NCI-H128 (cell line): ENCODE results near the gene SKIC3.

ENCODE experiments used
- DNase-seq: peaks from one replicate; lab custom pipeline; 2025; ENCODE audit not compliant: unreplicated experiment; lab: John Stamatoyannopoulos, UW

Gene SKIC3

GRCh38 chr5:95531491-95531890 lies 23.3 kb downstream of the SKIC3 start:
- no peak for DNase-seq

DNA sequence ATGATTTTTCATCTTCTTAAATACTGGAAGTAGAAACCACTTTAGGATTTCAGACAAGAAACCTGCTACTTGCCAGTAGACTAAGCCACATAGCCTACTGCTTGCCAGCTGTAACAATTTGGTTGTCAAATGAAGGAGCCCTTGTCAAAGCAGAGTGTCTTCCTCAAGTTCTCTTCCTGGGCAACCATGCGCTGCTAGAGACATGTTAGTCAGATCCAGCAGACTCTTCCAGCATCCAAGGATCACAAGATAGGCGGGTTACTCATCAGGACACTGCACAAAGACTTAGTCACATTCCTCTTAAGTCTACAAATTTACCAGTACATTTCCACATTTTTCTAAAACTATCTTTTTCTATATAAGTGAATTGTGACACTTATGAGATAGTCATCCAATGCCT lies 24.4 kb downstream of the SKIC3 start:
- no peak for DNase-seq

DNA sequence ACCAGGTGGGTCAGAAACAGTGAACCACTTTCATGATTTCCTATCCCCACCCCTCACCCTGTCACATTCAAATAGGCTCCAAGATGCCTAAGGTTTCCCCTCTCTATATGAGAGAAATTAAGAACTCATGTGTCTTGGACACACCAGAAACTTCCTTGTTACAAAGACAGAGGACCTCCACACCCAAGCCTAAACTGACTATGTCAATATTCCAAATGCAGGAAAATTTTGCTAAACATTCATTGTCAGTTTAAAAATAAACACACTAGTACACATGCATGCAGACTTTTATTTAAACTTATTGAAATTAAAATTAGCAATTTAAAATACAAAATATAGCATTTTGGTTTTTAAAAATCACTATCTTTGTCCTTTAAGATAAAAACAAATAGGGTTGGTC lies 26.2 kb downstream of the SKIC3 start:
- no peak for DNase-seq

- DNase-seq = no peak
These were observed 27.9 kb downstream of the SKIC3 start for GRCh38 chr5:95526871-95527270.

DNA sequence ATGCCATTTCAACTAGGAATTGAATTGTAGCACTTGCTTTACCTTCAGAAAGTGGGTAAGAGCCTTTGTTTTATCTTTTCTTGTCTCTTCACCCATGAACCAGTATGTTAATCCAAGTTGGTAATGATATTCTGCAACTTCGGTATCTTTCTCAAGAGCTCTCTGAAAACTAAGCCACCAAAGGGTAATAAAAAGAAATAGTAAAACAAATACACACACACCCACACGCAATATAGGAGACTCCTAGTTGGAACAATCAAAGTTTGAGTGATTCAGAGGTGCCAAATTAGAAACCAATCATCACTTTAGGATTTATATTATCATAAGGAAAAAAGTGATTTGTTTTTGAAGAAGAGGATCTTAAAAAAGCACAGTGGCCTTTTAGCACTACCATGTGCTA lies 30.4 kb downstream of the SKIC3 start:
- DNase-seq = no peak

GRCh38 chr5:95520206-95520605 lies 34.6 kb downstream of the SKIC3 start:
- DNase-seq = no peak

DNA sequence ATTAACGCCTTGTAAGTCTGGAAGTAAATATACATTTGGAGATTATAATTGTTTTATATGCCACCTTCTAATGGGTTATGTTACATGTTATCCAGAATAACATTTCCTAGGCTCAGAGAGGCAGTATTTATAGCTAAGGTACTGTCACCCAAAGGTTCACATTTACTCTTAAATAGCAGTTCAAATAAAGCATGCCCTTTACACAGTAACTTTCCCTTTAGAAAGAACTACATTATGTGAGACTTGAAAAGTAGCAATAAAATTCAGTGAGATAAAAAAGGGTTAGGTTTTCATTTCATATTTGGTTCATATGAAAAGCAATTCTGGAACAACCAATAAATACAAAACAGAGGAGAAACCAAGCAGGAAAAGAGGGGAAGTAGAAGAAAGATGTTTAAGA lies 35.1 kb downstream of the SKIC3 start:
- no peak for DNase-seq

DNA sequence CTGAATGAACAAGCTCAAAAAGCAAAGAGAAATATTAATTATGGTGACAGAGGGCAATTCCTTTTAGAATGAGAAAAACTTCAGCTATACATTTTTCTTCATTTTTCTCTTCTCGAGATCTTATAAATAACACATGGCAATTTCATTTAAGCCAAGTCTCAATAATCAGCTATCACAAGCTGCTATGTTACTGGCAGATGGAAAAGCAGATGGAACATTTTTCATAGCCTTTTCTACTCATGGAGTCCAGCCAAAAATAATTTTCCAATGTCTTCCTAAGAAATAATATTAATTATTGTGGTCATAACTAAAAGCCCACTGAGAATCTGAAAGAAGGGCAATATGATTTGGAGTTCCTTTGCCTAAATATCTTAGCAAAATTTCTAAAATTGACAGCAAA lies 35.6 kb downstream of the SKIC3 start:
- no peak for DNase-seq

- no peak for DNase-seq
These were observed 36.4 kb downstream of the SKIC3 start for GRCh38 chr5:95518417-95518816.

- no peak for DNase-seq
These were observed 43.2 kb downstream of the SKIC3 start for GRCh38 chr5:95511606-95512005.

GRCh38 chr5:95508550-95508949 lies 46.2 kb downstream of the SKIC3 start:
- no peak for DNase-seq
